GM23338 (cell line): ENCODE data around the gene CEP131. TPM values are rescaled to one million over a fixed set of nuclear protein-coding genes. Genes with fewer than 3 reads are reported as not detected.

Experiments used
- ATAC-seq: fragments of 200-7000 bp; cut with Tn5 transposase; 3 replicates; pipeline ENCODE4 v1.9.1; 2020
- DNase-seq: peaks from one replicate; pipeline ENCODE4 v3.0.0-alpha.2; 2015; ENCODE audit warnings: low spot score
- H2AFZ ChIP-seq: fragments of 200-600 bp; sonication (generic); 2 replicates; pipeline ENCODE4 v1.8.0; 2016; ENCODE audit warnings: antibody characterized with exemption, mild to moderate bottlenecking, moderate library complexity
- H3F3A ChIP-seq: fragments of 200-600 bp; sonication (generic); replicated peaks from 2 replicates; pipeline ENCODE4 v1.8.0; 2017; ENCODE audit warnings: antibody characterized with exemption, mixed run types, low read depth
- H3K27ac ChIP-seq: fragments of 200-600 bp; sonication (generic); 2 replicates; pipeline ENCODE4 v1.6.1; 2016; ENCODE audit warnings: low read depth
- H3K27me3 ChIP-seq: fragments of 200-600 bp; sonication (generic); 2 replicates; pipeline ENCODE4 v1.8.0; 2016; ENCODE audit warnings: mild to moderate bottlenecking, mixed run types, moderate library complexity; ENCODE audit not compliant: insufficient read depth
- H3K36me3 ChIP-seq: fragments of 200-600 bp; sonication (generic); 2 replicates; pipeline ENCODE4 v1.8.0; 2016; ENCODE audit warnings: mild to moderate bottlenecking; ENCODE audit not compliant: insufficient read depth
- H3K4me1 ChIP-seq: fragments of 200-600 bp; sonication (generic); 2 replicates; pipeline ENCODE4 v1.8.0; 2016; ENCODE audit warnings: mild to moderate bottlenecking, moderate library complexity; ENCODE audit not compliant: insufficient read depth
- H3K4me2 ChIP-seq: fragments of 200-600 bp; sonication (generic); 2 replicates; pipeline ENCODE4 v1.7.1; 2017; ENCODE audit warnings: mixed run types
- H3K4me3 ChIP-seq: fragments of 200-600 bp; sonication (generic); 2 replicates; pipeline ENCODE4 v1.6.1; 2016; ENCODE audit warnings: mixed run types
- H3K79me2 ChIP-seq: fragments of 200-600 bp; sonication (generic); replicated peaks from 2 replicates; pipeline ENCODE4 v1.8.0; 2017; ENCODE audit warnings: mild to moderate bottlenecking; ENCODE audit not compliant: insufficient read depth
- H3K9me2 ChIP-seq: fragments of 200-600 bp; sonication (generic); 2 replicates; pipeline ENCODE4 v1.8.0; 2017; ENCODE audit not compliant: insufficient read depth
- H4K20me1 ChIP-seq: fragments of 200-600 bp; sonication (generic); replicated peaks from 2 replicates; pipeline ENCODE4 v1.8.0; 2017; ENCODE audit warnings: mild to moderate bottlenecking; ENCODE audit not compliant: insufficient read depth
- H3K27ac Mint-ChIP-seq: 2 replicates; pipeline ENCODE4 v1.8.0; 2020; ENCODE audit warnings: inconsistent platforms, mild to moderate bottlenecking, moderate library complexity, mixed read lengths
- H3K27me3 Mint-ChIP-seq: 3 replicates; pipeline ENCODE4 v1.8.0; 2022; ENCODE audit warnings: low read depth, mild to moderate bottlenecking, moderate library complexity, mixed read lengths, inconsistent platforms; ENCODE audit not compliant: insufficient read depth, poor library complexity
- H3K36me3 Mint-ChIP-seq: 3 replicates; pipeline ENCODE4 v1.8.0; 2021; ENCODE audit warnings: low read depth, mild to moderate bottlenecking, inconsistent platforms, moderate library complexity, mixed read lengths
- H3K4me1 Mint-ChIP-seq: 3 replicates; pipeline ENCODE4 v1.8.0; 2020; ENCODE audit warnings: mild to moderate bottlenecking, inconsistent platforms, mixed read lengths
- H3K4me3 Mint-ChIP-seq: 3 replicates; pipeline ENCODE4 v1.8.0; 2021; ENCODE audit warnings: moderate library complexity, mild to moderate bottlenecking, inconsistent platforms, mixed read lengths
- H3K9me3 Mint-ChIP-seq: 3 replicates; pipeline ENCODE4 v1.8.0; 2020; ENCODE audit warnings: moderate library complexity, mild to moderate bottlenecking, inconsistent platforms, mixed read lengths
- CREB1 ChIP-seq: fragments of 250-450 bp; sonication (Bioruptor Pico); IDR thresholded peaks from 2 replicates; pipeline ENCODE4 v1.5.0; 2020; ENCODE audit warnings: low read depth, mild to moderate bottlenecking, moderate library complexity
- CTCF ChIP-seq, 2 experiments: fragments of 200-600 bp in 1 of 2; sonication (generic) in 1 of 2; conservative IDR thresholded peaks; 2 replicates each; pipeline versions ENCODE4 v1.5.1 to v1.6.1; 2016 to 2017; ENCODE audit warnings: antibody characterized with exemption in 2 of 2, low read depth in 2 of 2, mild to moderate bottlenecking in 2 of 2, moderate library complexity in 1 of 2
- EZH2phosphoT487 ChIP-seq: fragments of 200-600 bp; sonication (generic); IDR thresholded peaks from one replicate; pipeline ENCODE4 v1.8.1; 2018; ENCODE audit warnings: antibody characterized with exemption; ENCODE audit not compliant: unreplicated experiment
- JUNB ChIP-seq: IDR thresholded peaks from one replicate; pipeline ENCODE4 v1.6.1; 2016; ENCODE audit warnings: antibody characterized with exemption; ENCODE audit not compliant: unreplicated experiment
- POLR2AphosphoS5 ChIP-seq: IDR thresholded peaks from 2 replicates; pipeline ENCODE4 v1.6.1; 2016; ENCODE audit warnings: antibody characterized with exemption, low read depth
- REST ChIP-seq: IDR thresholded peaks from one replicate; pipeline ENCODE4 v1.6.1; 2018; ENCODE audit warnings: antibody characterized with exemption; ENCODE audit not compliant: unreplicated experiment
- ZNF331 ChIP-seq: fragments of 250-450 bp; sonication (Bioruptor Pico); IDR thresholded peaks from 2 replicates; pipeline ENCODE4 v1.5.0; 2020; ENCODE audit warnings: low read depth, mild to moderate bottlenecking, moderate library complexity
- ZNF462 ChIP-seq: fragments of 250-450 bp; sonication (Bioruptor Pico); IDR thresholded peaks from 2 replicates; pipeline ENCODE4 v1.5.0; 2020; ENCODE audit warnings: mild to moderate bottlenecking, moderate library complexity
- polyA plus RNA-seq: library from polyadenylated mRNA; unstranded; fragments of >200 nt; fragmentation: Nextera tagmentation; extraction: Ambion mirVana; gene quantifications from 2 replicates; pipeline ENCODE4 v1.2.1, GENCODE V29; 2016
- total RNA-seq: library from RNA; depleted of rRNA; stranded (reverse); fragments of >200 nt; shearing (Covaris generic); gene quantifications from 2 replicates; pipeline ENCODE4 v1.2.3, GENCODE V29; 2014

The CEP131 gene
- total and polyA plus RNA-seq, 2 experiments from 2014 or later, result 26.8 to 35.5 TPM

- no peaks in the 10 kb centered on the region; the same call in 1 of the 2 replicates for H4K20me1 ChIP-seq
- Mint-ChIP-seq H3K27ac (no peak overlapping the region), H3K4me1 (no peaks in the 10 kb centered on the region; the same call in 2 of the 3 replicates), H3K36me3 (peaks cover 3% of the 10 kb centered on the region; the same call in 2 of the 3 replicates), H3K9me3 (no peaks in the 10 kb centered on the region), H3K4me3 (no peak overlapping the region), H3K27me3 (peaks cover 8% of the 10 kb centered on the region)
- DNase-seq, result no peak
- H3K27me3 ChIP-seq, result no peaks in the 10 kb centered on the region
- H3F3A ChIP-seq, result no peaks in the 10 kb centered on the region
- H2AFZ ChIP-seq, result no peak overlapping the region
- TF ChIP-seq CREB1 (CRISPR knock-in tag) (no peak), CTCF (conservative IDR thresholded peaks at IDR 0.05; ENCODE audit: low read depth in 2 of 2) (no peak), ZNF462 (no peak), JUNB (no peak), REST (no peak), POLR2AphosphoS5 (no peak), ZNF331 (CRISPR knock-in tag) (no peak), EZH2phosphoT487 (no peak)
- H3K27ac ChIP-seq, result no peak overlapping the region
- no peak for ATAC-seq
- H3K36me3 ChIP-seq, result no peaks in the 10 kb centered on the region
- H3K79me2 ChIP-seq, result no peaks in the 10 kb centered on the region
- H3K4me2 ChIP-seq, result no peak overlapping the region
- no peak overlapping the region for H3K4me3 ChIP-seq
- H3K9me2 ChIP-seq, result no peaks in the 10 kb centered on the region
- H3K4me1 ChIP-seq, result no peaks in the 10 kb centered on the region
These were observed 37.9 kb upstream of the CEP131 start for GRCh38 chr17:81260641-81261040.
